ENCODE measurements around the gene RUNX1.

The RUNX1 gene

GRCh38 chr21:34890724-34891612 lies 158.1 kb downstream of the RUNX1 start:
- peaks cover 14% of the 10 kb centered on the region for H3K4me1 ChIP-seq (ENCODE audit: insufficient read depth, low read length)
- WGBS, result under 1% methylated on average over 58 of the region's 60 CpGs
- H3K4me3 ChIP-seq (ENCODE audit: low read length), result peak overlapping the region; percentile 62
- H3K27ac ChIP-seq (ENCODE audit: low read depth, low read length), result no peak overlapping the region
- no peaks in the 10 kb centered on the region for H3K36me3 ChIP-seq (ENCODE audit: insufficient read depth, low read length)
- H3K9ac ChIP-seq (ENCODE audit: low read depth, low read length), result peak overlapping the region; percentile 9; the same call in 1 of the 2 replicates
- H3K27me3 ChIP-seq (ENCODE audit: insufficient read depth, low read length), result peaks cover 84% of the 10 kb centered on the region
- no peaks in the 10 kb centered on the region for H3K9me3 ChIP-seq (ENCODE audit: insufficient read depth, low read depth, low read length)

- H3K4me1 ChIP-seq (ENCODE audit: insufficient read depth, low read length), result peaks cover 20% of the 10 kb centered on the region
- 5% methylated on average over 14 of the region's 14 CpGs for WGBS
- peak overlapping the region; percentile 62 for H3K4me3 ChIP-seq (ENCODE audit: low read length)
- H3K9me3 ChIP-seq (ENCODE audit: insufficient read depth, low read depth, low read length), result no peaks in the 10 kb centered on the region
- no peaks in the 10 kb centered on the region for H3K36me3 ChIP-seq (ENCODE audit: insufficient read depth, low read length)
- H3K27ac ChIP-seq (ENCODE audit: low read depth, low read length), result no peak overlapping the region
- peaks cover 89% of the 10 kb centered on the region for H3K27me3 ChIP-seq (ENCODE audit: insufficient read depth, low read length)
- H3K9ac ChIP-seq (ENCODE audit: low read depth, low read length), result 0 out of 2 replicates have a peak overlapping the region, but pooled peaks have one; percentile 5
Measured at GRCh38 chr21:34890470-34890723, 158.7 kb downstream of the RUNX1 start.

- Histone ChIP-seq H3K9ac (ENCODE audit: low read depth, low read length) (peak overlapping the region; percentile 69), H3K9me3 (ENCODE audit: insufficient read depth, low read depth, low read length) (no peaks in the 10 kb centered on the region), H3K36me3 (ENCODE audit: insufficient read depth, low read length) (no peaks in the 10 kb centered on the region), H3K4me1 (ENCODE audit: insufficient read depth, low read length) (peaks cover 24% of the 10 kb centered on the region), H3K27ac (ENCODE audit: low read depth, low read length) (no peak overlapping the region), H3K27me3 (ENCODE audit: insufficient read depth, low read length) (peaks cover 93% of the 10 kb centered on the region), H3K4me3 (ENCODE audit: low read length) (peak overlapping the region; percentile 62)
- WGBS, result under 1% methylated on average over 98 of the region's 98 CpGs
Measured at GRCh38 chr21:34889676-34890469, 159.2 kb downstream of the RUNX1 start.

GRCh38 chr21:34889320-34889675 lies 159.8 kb downstream of the RUNX1 start:
- Histone ChIP-seq H3K9me3 (ENCODE audit: insufficient read depth, low read depth, low read length) (no peaks in the 10 kb centered on the region), H3K27me3 (ENCODE audit: insufficient read depth, low read length) (peaks cover 95% of the 10 kb centered on the region), H3K4me3 (ENCODE audit: low read length) (peak overlapping the region; percentile 62), H3K27ac (ENCODE audit: low read depth, low read length) (no peak overlapping the region), H3K9ac (ENCODE audit: low read depth, low read length) (peak overlapping the region; percentile 69), H3K36me3 (ENCODE audit: insufficient read depth, low read length) (no peaks in the 10 kb centered on the region), H3K4me1 (ENCODE audit: insufficient read depth, low read length) (peaks cover 24% of the 10 kb centered on the region)
- under 1% methylated on average over 45 of the region's 45 CpGs for WGBS

GRCh38 chr21:34888569-34889319 lies 160.4 kb downstream of the RUNX1 start:
- WGBS, result under 1% methylated on average over 96 of the region's 96 CpGs
- H3K4me1 ChIP-seq (ENCODE audit: insufficient read depth, low read length), result peaks cover 24% of the 10 kb centered on the region
- no peaks in the 10 kb centered on the region for H3K36me3 ChIP-seq (ENCODE audit: insufficient read depth, low read length)
- peaks cover 95% of the 10 kb centered on the region for H3K27me3 ChIP-seq (ENCODE audit: insufficient read depth, low read length)
- no peak overlapping the region for H3K27ac ChIP-seq (ENCODE audit: low read depth, low read length)
- peak overlapping the region; percentile 62 for H3K4me3 ChIP-seq (ENCODE audit: low read length)
- no peaks in the 10 kb centered on the region for H3K9me3 ChIP-seq (ENCODE audit: insufficient read depth, low read depth, low read length)
- peak overlapping the region; percentile 69 for H3K9ac ChIP-seq (ENCODE audit: low read depth, low read length)

- Histone ChIP-seq H3K27ac (ENCODE audit: low read depth, low read length) (no peak overlapping the region), H3K9me3 (ENCODE audit: insufficient read depth, low read depth, low read length) (no peaks in the 10 kb centered on the region), H3K4me3 (ENCODE audit: low read length) (peak overlapping the region; percentile 62), H3K4me1 (ENCODE audit: insufficient read depth, low read length) (peaks cover 24% of the 10 kb centered on the region), H3K27me3 (ENCODE audit: insufficient read depth, low read length) (peaks cover 95% of the 10 kb centered on the region), H3K9ac (ENCODE audit: low read depth, low read length) (peak overlapping the region; percentile 34; the same call in 1 of the 2 replicates), H3K36me3 (ENCODE audit: insufficient read depth, low read length) (no peaks in the 10 kb centered on the region)
- WGBS, result 2% methylated on average over 40 of the region's 40 CpGs
Measured at GRCh38 chr21:34887725-34888568, 161.2 kb downstream of the RUNX1 start.

- WGBS, result 1% methylated on average over 14 of the region's 15 CpGs
- H3K27me3 ChIP-seq (ENCODE audit: insufficient read depth, low read length), result peaks cover 95% of the 10 kb centered on the region
Measured at GRCh38 chr21:34887105-34887442, 162.0 kb downstream of the RUNX1 start.

GRCh38 chr21:34886240-34887104 lies 162.6 kb downstream of the RUNX1 start:
- H3K27me3 ChIP-seq (ENCODE audit: insufficient read depth, low read length), result peaks cover 95% of the 10 kb centered on the region
- H3K27ac ChIP-seq (ENCODE audit: low read depth, low read length), result no peak overlapping the region; the same call in 1 of the 2 replicates
- peak overlapping the region; percentile 1; the same call in 1 of the 2 replicates for H3K9ac ChIP-seq (ENCODE audit: low read depth, low read length)
- under 1% methylated on average over 56 of the region's 56 CpGs for WGBS
- H3K36me3 ChIP-seq (ENCODE audit: insufficient read depth, low read length), result no peaks in the 10 kb centered on the region
- peak overlapping the region; percentile 62 for H3K4me3 ChIP-seq (ENCODE audit: low read length)
- no peaks in the 10 kb centered on the region for H3K9me3 ChIP-seq (ENCODE audit: insufficient read depth, low read depth, low read length)
- H3K4me1 ChIP-seq (ENCODE audit: insufficient read depth, low read length), result peaks cover 19% of the 10 kb centered on the region

More at GRCh38 chr21:34887105-34887442, 162.0 kb downstream of the RUNX1 start:
- peak overlapping the region; percentile 62 for H3K4me3 ChIP-seq (ENCODE audit: low read length)
- H3K27ac ChIP-seq (ENCODE audit: low read depth, low read length), result no peak overlapping the region
- H3K4me1 ChIP-seq (ENCODE audit: insufficient read depth, low read length), result peaks cover 24% of the 10 kb centered on the region
- H3K9ac ChIP-seq (ENCODE audit: low read depth, low read length), result no peak overlapping the region
- H3K9me3 ChIP-seq (ENCODE audit: insufficient read depth, low read depth, low read length), result no peaks in the 10 kb centered on the region
- no peaks in the 10 kb centered on the region for H3K36me3 ChIP-seq (ENCODE audit: insufficient read depth, low read length)

GRCh38 chr21:34885626-34886239 lies 163.4 kb downstream of the RUNX1 start:
- H3K9me3 ChIP-seq (ENCODE audit: insufficient read depth, low read depth, low read length), result no peaks in the 10 kb centered on the region

More at GRCh38 chr21:34885626-34886239, 163.4 kb downstream of the RUNX1 start:
- H3K27me3 ChIP-seq (ENCODE audit: insufficient read depth, low read length), result peaks cover 92% of the 10 kb centered on the region
- peak overlapping the region; percentile 1; the same call in 1 of the 2 replicates for H3K9ac ChIP-seq (ENCODE audit: low read depth, low read length)
- under 1% methylated on average over 21 of the region's 24 CpGs for WGBS
- peak overlapping the region; percentile 62 for H3K4me3 ChIP-seq (ENCODE audit: low read length)
- no peak overlapping the region; the same call in 1 of the 2 replicates for H3K27ac ChIP-seq (ENCODE audit: low read depth, low read length)
- peaks cover 19% of the 10 kb centered on the region for H3K4me1 ChIP-seq (ENCODE audit: insufficient read depth, low read length)
- H3K36me3 ChIP-seq (ENCODE audit: insufficient read depth, low read length), result no peaks in the 10 kb centered on the region

All from HUES64 (cell line).